MM.1S (cell line): ENCODE data around the gene CNIH3.

Experiments
- CTCF ChIP-seq: fragments of 300-600 bp; sonication (generic); IDR thresholded peaks from 2 replicates; pipeline ENCODE4 v1.5.1; 2016; ENCODE audit warnings: antibody characterized with exemption, low read length, mixed read lengths
- EZH2 ChIP-seq: fragments of 300-600 bp; sonication (generic); optimal IDR thresholded peaks from 2 replicates; pipeline ENCODE3; 2017; ENCODE audit warnings: low read depth, mild to moderate bottlenecking, antibody characterized with exemption, low read length, mixed read lengths

- no peak for TF ChIP-seq CTCF
- TF ChIP-seq EZH2 = no peak
These were observed 766 bp downstream of the CNIH3 start for GRCh38 chr1:224616756-224617409.
